ENCODE data around the gene PUDP. TPM values are rescaled to one million over a fixed set of nuclear protein-coding genes. Genes with fewer than 3 reads are reported as not detected.
A peak's percentile ranks its signal among the peaks of the same experiment; 100 is the strongest.
"Not testable (repeated sequence)": the region's sequence is repeated elsewhere in the genome, so short reads cannot be mapped to it uniquely, and the experiment has no call there.

The PUDP gene
- polyA plus RNA-seq (ENCODE audit: insufficient read length): 31.7 TPM

DNA sequence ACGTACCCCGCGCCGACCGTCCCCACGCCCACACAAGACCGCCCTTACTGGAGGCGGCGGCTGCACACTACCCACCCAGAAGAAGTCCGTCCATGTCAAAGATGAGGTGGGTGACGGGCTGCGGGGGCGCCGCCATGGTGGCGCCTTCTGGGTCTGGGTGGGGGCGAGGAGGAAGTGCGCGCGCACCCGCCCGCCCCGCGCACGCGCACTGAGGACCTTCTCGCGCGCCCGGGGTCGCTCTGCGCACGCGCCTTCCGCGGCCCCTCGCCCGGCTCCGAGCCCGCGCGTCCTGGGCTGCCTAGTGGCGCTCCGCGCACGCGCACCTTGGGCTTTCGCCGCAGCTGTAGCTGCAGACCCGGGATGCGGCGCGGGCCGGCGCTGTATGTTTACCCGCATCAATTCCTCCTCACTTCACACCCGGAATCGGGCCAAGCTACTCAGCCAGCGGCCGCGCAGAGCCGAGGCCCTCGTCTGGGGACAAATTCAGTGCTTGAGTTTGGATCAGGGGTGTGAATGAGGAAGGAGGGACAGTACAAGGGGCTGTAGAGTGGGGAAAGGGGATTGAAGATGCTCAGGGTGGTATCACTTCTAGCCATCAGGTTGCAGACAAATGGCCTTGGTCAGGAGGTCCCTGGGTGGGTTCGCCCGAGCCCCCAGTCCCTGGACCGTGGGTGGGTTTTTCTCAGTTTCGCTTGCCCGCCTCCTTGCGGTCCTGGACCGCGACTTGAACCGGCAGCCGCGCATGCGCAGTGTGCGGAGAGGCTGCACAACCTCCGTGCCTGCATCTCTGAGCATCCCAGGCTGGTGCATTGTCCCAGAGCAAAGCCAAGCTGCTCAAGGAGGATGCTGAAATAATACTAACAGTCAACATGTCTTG lies at the start of gene PUDP:
TSS of gene PUDP (minus strand) at position 176 of the 877 bp plus-strand sequence. CDS start at position 136, 40 bp downstream.
- DNase-seq: peak; percentile 88

GRCh38 chrX:7194606-7195005 lies 46.7 kb upstream of the PUDP start:
- DNase-seq: no peak

GRCh38 chrX:7192871-7193270 lies 44.9 kb upstream of the PUDP start:
- DNase-seq: no peak

DNA sequence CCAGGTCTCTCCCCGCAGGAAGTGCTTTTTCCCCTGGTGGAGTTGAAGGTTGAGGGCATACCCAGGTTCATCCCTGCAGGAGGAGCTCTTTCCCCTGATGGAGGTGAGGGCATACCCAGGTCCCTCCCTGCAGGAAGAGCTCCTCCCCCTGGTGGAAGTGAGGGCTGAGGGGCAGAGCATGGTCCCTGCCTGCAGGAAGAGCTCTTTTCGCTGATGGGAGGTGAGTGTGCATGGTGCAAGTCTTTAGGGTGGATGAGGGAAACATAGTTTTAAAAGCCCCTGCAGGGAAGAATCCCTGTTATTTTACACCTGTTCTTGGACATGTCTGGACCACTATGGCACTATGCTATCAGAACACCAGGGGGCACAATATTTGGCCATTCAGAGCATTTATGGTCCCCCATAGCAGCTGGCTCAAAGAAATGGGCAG lies 43.7 kb upstream of the PUDP start:
- no peak for DNase-seq

DNA sequence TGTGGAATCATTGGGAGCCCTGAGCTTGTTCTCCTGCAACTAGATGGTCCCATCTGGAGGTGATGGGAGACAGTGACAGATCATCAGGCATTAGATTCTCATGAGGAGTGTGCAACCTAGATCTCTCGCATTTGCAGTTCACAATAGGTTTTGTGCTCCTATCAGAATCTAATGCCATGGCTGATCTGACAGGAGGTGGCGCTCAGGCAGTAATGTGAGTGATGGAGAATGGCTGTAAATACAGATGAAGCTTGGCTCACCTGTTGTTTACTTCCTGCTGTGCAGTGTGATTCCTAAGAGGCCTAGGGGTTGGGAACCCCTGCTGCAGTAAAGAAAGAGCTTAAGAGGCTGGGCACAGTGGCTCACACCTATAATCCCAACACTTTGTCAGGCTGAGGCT lies 42.2 kb upstream of the PUDP start:
- DNase-seq: no peak

GRCh38 chrX:7188672-7189071 lies 40.7 kb upstream of the PUDP start:
- DNase-seq: no peak

- no peak for DNase-seq
Observed at GRCh38 chrX:7184816-7185215, 36.9 kb upstream of the PUDP start.

GRCh38 chrX:7179446-7179845 lies 31.5 kb upstream of the PUDP start:
- no peak for DNase-seq

GRCh38 chrX:7178859-7179258 lies 30.9 kb upstream of the PUDP start:
- not testable (repeated sequence) for DNase-seq

DNA sequence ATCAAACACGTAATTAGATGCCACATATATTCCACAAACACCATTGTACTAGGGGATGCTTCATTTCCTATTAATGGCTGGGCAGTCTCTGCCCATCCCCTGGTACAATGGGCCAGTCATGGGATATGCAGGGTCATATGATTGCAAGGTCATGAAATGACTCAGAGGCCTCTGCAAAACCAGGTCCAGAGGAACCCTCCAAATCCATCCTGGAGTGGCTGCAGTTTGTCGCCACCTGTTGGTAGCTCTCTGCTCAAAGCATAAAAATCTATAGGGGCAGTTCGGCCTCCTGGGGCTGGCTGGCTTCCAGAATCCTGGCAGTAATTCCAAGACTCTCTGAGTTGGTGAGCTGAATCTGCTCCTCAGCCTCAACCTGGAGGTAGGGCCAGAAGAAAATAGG lies 22.9 kb upstream of the PUDP start:
- DNase-seq: no peak

GRCh38 chrX:7169627-7170026 lies 21.7 kb upstream of the PUDP start:
- no peak for DNase-seq

DNA sequence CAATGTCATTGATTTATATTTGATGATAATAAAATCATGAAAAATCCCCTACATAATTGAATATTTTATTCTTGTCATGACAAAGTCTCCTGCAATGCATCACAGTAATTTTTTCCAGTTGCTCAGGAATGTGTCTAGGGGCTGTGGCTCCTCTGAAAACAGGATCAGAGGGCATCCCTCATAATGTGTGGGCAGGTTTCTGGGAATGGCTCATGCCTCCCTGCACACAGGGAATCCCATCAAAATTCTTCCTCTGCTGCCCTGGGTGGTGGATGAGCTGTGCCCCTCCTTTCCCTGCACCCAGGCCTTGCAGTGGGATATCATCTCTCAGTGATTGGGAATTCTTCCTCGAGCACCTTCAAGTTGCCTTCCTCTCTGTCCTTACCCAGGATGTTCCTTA lies 20.4 kb upstream of the PUDP start:
- DNase-seq: no peak

- DNase-seq: no peak
Observed at GRCh38 chrX:7164174-7164573, 16.2 kb upstream of the PUDP start.

GRCh38 chrX:7163146-7163677 lies 15.3 kb upstream of the PUDP start:
- DNase-seq: no peak

DNA sequence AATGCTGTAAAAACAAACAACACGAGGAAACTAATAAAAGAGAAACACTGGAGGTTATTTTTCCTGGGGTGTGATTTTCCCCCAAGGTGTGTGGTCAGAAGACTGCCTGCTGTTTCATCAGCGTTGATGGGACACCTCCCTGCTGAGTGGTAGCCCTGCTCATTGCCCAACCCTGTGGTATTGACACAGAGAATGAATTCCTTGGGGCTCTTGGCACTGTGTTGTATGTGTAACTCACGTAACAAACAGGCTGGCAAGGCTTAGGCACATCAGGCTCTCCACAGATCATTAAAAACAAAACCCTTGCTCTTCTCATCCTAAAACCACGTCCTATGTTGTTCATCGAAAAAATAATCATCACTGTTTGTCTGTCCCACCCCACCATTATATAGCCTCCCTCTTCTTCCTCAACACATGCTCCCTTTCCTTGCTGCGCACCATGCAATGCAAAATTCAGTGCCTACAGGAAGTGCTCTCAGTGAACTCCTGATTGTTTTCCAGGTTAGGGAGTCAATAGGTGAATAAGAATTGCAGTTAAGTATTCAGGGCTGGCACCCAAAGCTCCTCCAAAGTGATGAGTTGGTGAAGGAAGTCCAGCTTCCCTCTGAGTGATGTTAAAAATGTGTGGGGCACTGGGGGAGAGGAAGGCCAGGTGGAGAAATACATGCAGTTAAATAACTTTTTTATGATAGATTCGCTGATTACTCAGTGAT lies 11.4 kb upstream of the PUDP start:
- DNase-seq: no peak

DNA sequence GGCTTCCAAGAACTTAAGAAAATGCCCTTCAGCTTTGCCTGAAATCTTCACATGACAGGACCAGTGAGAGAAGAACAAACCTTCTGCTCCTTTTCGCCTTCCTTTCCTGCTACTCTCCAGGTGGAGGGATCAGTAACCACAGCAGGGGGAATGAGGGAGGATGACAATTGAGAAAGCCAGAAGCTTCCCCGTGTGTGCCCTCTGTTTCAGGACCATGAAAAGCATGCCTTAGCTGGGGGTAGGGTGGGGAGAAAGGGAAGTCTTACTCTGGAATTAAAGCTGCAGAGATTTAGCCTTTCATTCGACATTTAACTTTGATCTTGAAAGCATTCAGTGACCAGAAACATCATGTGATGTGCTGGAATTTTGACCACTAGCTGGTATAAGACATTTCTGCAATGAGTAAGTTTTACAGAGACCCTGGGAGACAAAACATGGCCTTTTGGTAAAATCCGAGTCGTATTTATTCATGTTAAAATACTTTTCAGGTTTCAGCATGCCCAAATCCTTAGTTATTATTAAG lies 10.6 kb upstream of the PUDP start:
- no peak for DNase-seq

GRCh38 chrX:7156879-7157278 lies 8.9 kb upstream of the PUDP start:
- no peak for DNase-seq

DNA sequence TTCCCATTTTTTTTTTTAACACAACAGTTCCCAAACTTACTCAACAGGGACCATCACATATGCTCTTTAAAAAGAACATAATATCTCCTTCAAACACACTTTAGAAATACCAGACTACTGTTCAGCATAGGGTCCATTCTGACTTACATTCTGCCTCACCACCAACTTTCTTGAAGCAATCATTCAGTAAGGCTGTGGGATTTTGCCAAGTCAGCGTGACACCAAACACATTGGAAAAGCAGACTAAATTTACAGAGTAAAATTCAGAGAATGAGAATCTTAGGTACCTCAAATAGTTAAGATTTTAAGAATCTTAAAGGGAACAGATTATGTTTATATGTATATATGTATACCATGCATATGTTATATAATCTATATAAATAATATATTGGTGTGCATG lies 7.2 kb upstream of the PUDP start:
- no peak for DNase-seq

DNA sequence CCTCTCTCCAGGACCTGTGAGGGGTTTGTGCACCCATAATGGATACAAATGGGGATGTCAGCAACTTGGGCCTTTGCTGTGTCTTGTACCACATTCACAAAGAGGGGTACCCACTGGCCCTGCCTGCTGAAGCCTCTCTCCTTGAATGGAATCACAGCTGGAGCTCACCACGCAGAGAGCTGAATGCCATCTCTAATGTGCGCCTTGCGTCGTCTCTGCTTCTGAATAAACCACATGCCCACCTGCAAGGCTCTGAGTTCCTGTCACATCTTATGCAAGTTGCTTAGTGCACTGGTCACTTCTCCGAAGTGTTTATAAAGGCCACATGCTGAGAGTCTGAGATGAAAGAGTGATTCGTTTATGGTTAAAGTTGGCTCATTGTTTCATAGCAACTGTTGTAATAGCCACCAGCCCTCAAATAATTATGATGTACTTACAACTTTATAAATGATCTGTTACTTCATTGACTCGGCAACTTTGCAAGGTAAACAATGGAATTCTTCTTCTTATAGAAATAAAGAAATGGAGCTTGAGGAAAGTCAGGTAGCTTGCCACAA lies 6.2 kb upstream of the PUDP start:
- no peak for DNase-seq

DNA sequence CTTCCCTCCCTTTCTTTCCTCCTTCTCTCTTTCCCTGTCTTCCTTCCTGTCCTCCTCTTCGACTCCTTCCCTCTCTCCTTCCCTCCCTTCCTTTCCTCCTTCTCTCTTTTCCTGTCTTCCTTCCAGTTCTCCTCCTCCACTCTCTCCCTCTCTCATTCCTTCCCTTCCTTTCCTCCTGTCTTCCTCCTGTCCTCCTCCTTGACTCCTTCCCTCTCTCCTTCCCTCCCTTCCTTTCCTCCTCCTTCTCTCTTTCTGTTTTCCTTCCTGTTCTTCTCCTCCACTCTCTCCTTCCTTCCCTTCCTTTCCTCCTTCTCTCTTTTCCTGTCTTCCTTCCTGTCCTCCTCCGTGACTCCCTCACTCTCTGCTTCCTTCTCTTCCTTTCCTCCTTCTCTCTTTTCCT lies 5.3 kb upstream of the PUDP start:
- DNase-seq: no peak

- no peak for DNase-seq
Observed at GRCh38 chrX:7149411-7149810, 1.5 kb upstream of the PUDP start.

DNA sequence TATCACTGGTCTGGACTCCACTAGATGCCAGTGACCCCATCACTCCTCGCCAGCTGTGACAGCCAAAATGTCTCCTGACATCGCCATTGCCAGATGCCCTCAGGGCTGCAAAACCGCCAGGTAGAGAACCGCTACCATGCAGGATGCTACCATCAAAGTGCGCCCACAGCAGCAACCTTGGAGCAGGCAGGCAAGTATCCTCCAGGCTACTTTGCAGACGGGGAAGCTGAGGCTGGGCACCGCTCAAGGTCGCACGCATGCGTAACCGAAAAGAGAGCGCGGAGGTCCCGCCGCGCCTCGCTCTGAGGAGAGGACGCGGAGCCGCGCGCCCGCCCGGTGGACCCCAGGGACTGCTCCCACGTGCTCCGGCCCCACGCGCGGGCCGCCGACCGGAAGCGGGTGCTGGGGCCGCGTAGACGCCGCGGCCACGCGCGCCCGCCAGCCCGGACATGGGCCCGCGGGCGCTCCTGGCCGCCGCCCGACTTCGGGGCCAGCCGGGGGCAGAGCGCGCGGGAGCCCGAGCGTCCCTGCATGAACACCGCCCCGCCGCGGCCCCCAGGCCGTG lies 458 bp downstream of the PUDP start, which contains the start of gene STS:
TSS of gene STS (plus strand) at position 300 of the 565 bp plus-strand sequence. CDS start 105,488 bp downstream, outside the sequence.
- peak; percentile 54 for DNase-seq

All from hindlimb muscle (tissue), 1 donor.